K562 (cell line): Measurements from ENCODE around the gene SLC38A10. TPM values are rescaled to one million over a fixed set of nuclear protein-coding genes. Genes with fewer than 3 reads are reported as not detected.

Experiments used
- CREB3L1 ChIP-seq: fragments of 450-650 bp; IDR thresholded peaks from 2 replicates; pipeline ENCODE4 v1.6.1; 2014; ENCODE audit warnings: low read depth, mild to moderate bottlenecking, moderate library complexity, borderline replicate concordance
- CTBP1 ChIP-seq: fragments of 450-650 bp; IDR thresholded peaks from 2 replicates; pipeline ENCODE4 v1.6.1; 2016; ENCODE audit warnings: borderline replicate concordance
- CXXC5 ChIP-seq: fragments of 250-450 bp; sonication (Bioruptor Pico); IDR thresholded peaks from 2 replicates; pipeline ENCODE4 v1.8.0; 2022; ENCODE audit warnings: inconsistent platforms, mild to moderate bottlenecking, moderate library complexity
- ELF1 ChIP-seq: fragments of 200-800 bp; sonication (Bioruptor generic); IDR thresholded peaks from 2 replicates; pipeline ENCODE4 v1.6.1; 2016; ENCODE audit warnings: missing genetic modification characterization, missing compliant biosample characterization
- ELF2 ChIP-seq: fragments of 250-450 bp; sonication (Bioruptor Pico); IDR thresholded peaks from 2 replicates; pipeline ENCODE4 v1.5.0; 2021; ENCODE audit warnings: mild to moderate bottlenecking
- EP400 ChIP-seq: fragments of 450-650 bp; IDR thresholded peaks from 2 replicates; pipeline ENCODE4 v1.6.1; 2017; ENCODE audit warnings: antibody characterized with exemption, mild to moderate bottlenecking, moderate library complexity
- FOXK2 ChIP-seq, 2 experiments: fragments of 450-650 bp; IDR thresholded peaks in 1 of 2; conservative IDR thresholded peaks in 1 of 2; 2 replicates each; pipeline ENCODE4 v1.6.1; 2016; ENCODE audit warnings: low read depth in 2 of 2, mild to moderate bottlenecking in 1 of 2
- LCOR ChIP-seq: sonication (generic); formaldehyde crosslinking; IDR thresholded peaks from 2 replicates; pipeline ENCODE4 v1.8.0; 2022; ENCODE audit warnings: mild to moderate bottlenecking, missing genetic modification reagents
- MXI1 ChIP-seq: IDR thresholded peaks from 2 replicates; pipeline ENCODE4 v1.6.1; 2011; ENCODE audit warnings: low read depth, mild to moderate bottlenecking, improper control_type of control experiment, low read length
- NBN ChIP-seq: fragments of 450-650 bp; IDR thresholded peaks from 2 replicates; pipeline ENCODE4 v1.6.1; 2016; ENCODE audit warnings: low read depth, mild to moderate bottlenecking
- PURB ChIP-seq: sonication (generic); formaldehyde crosslinking; IDR thresholded peaks from 2 replicates; pipeline ENCODE4 v1.9.0; 2021; ENCODE audit warnings: low read depth, mild to moderate bottlenecking, missing genetic modification reagents
- SRF ChIP-seq, 2 experiments: fragments of 250-450, 450-650 bp in 1 of 2; sonication (Bioruptor Pico) in 1 of 2; sonication (generic) in 1 of 2; formaldehyde crosslinking; IDR thresholded peaks; 2 replicates each; pipeline versions ENCODE4 v1.5.0 to v1.5.1; 2020 to 2022; ENCODE audit warnings: mild to moderate bottlenecking in 1 of 2, missing genetic modification reagents in 1 of 2
- TAF1 ChIP-seq: IDR thresholded peaks from 2 replicates; pipeline ENCODE4 v1.6.1; 2011; ENCODE audit warnings: mild to moderate bottlenecking, low read length, moderate library complexity; ENCODE audit not compliant: insufficient read depth, control insufficient read depth, severe bottlenecking; ENCODE audit errors: extremely low read depth
- TBL1XR1 ChIP-seq, 2 experiments: IDR thresholded peaks; 2 replicates each; pipeline ENCODE4 v1.6.1; 2012; ENCODE audit warnings: improper control_type of control experiment in 2 of 2, low read length in 2 of 2, mild to moderate bottlenecking in 1 of 2
- ZNF316 ChIP-seq: fragments of 450-650 bp; IDR thresholded peaks from 2 replicates; pipeline ENCODE4 v1.6.1; 2016
- ZNF57 ChIP-seq: fragments of 450-650 bp; formaldehyde crosslinking; IDR thresholded peaks from 2 replicates; pipeline ENCODE4 v1.4.0; 2020; ENCODE audit warnings: mild to moderate bottlenecking, moderate library complexity
- polyA plus RNA-seq, 8 experiments: library from polyadenylated mRNA; depleted of rRNA in 4 of 8; stranded (reverse) in 5 of 8; unstranded in 3 of 8; fragments of >200 nt; fragmentation: Nextera tagmentation in 2 of 8; fragmentation: Illumina TruSeq in 1 of 8; extraction: Ambion mirVana in 2 of 8; extraction: Trizol in 1 of 8; gene quantifications; 2 replicates each; pipeline versions ENCODE4 v1.2.1 to v1.2.3, GENCODE V29; 2011 to 2014; ENCODE audit warnings: inconsistent platforms in 1 of 8, missing spikeins in 1 of 8
- total RNA-seq, 7 experiments: library from RNA; depleted of rRNA in 6 of 7; stranded (reverse); fragments of >200 nt in 6 of 7; fragmentation: Illumina TruSeq in 2 of 7; extraction: Trizol in 2 of 7; gene quantifications; 2 replicates each; pipeline versions ENCODE4 v1.2.1 to v1.2.3, GENCODE V29; 2011 to 2021; ENCODE audit warnings: low replicate concordance in 1 of 7
- TF ChIP-seq, protein P1 (sequence below): fragments of 450-650 bp; IDR thresholded peaks from 2 replicates; pipeline ENCODE4 v1.6.1; 2017; ENCODE audit warnings: antibody characterized with exemption, mild to moderate bottlenecking
- TF ChIP-seq, protein P2 (sequence below), 2 experiments: fragments of 200-800 bp in 1 of 2; sonication (Bioruptor generic) in 1 of 2; sonication (generic) in 1 of 2; formaldehyde crosslinking in 1 of 2; IDR thresholded peaks in 1 of 2; conservative IDR thresholded peaks in 1 of 2; 2 replicates each; pipeline versions ENCODE4 v1.5.0 to v1.6.1; 2016 to 2020; ENCODE audit warnings: missing compliant biosample characterization in 1 of 2, missing genetic modification characterization in 1 of 2, missing genetic modification reagents in 1 of 2
- TF ChIP-seq, protein P3 (sequence below): fragments of 250-450 bp; sonication (Bioruptor Pico); IDR thresholded peaks from 2 replicates; pipeline ENCODE4 v1.8.0; 2021; ENCODE audit warnings: moderate library complexity, mild to moderate bottlenecking, inconsistent platforms

The SLC38A10 gene
- total and polyA plus RNA-seq, 9 of the 15 experiments (the other 6 are each of a cell fraction or from before 2014, with no cell fraction given), result 0.45 to 54.2 (median 13.8) TPM

GRCh38 chr17:81285179-81285878 is 9.8 kb downstream of the SLC38A10 start (continued):
- TF ChIP-seq, protein P1, sequence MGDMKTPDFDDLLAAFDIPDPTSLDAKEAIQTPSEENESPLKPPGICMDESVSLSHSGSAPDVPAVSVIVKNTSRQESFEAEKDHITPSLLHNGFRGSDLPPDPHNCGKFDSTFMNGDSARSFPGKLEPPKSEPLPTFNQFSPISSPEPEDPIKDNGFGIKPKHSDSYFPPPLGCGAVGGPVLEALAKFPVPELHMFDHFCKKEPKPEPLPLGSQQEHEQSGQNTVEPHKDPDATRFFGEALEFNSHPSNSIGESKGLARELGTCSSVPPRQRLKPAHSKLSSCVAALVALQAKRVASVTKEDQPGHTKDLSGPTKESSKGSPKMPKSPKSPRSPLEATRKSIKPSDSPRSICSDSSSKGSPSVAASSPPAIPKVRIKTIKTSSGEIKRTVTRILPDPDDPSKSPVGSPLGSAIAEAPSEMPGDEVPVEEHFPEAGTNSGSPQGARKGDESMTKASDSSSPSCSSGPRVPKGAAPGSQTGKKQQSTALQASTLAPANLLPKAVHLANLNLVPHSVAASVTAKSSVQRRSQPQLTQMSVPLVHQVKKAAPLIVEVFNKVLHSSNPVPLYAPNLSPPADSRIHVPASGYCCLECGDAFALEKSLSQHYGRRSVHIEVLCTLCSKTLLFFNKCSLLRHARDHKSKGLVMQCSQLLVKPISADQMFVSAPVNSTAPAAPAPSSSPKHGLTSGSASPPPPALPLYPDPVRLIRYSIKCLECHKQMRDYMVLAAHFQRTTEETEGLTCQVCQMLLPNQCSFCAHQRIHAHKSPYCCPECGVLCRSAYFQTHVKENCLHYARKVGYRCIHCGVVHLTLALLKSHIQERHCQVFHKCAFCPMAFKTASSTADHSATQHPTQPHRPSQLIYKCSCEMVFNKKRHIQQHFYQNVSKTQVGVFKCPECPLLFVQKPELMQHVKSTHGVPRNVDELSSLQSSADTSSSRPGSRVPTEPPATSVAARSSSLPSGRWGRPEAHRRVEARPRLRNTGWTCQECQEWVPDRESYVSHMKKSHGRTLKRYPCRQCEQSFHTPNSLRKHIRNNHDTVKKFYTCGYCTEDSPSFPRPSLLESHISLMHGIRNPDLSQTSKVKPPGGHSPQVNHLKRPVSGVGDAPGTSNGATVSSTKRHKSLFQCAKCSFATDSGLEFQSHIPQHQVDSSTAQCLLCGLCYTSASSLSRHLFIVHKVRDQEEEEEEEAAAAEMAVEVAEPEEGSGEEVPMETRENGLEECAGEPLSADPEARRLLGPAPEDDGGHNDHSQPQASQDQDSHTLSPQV, result peak; percentile 92
- TF ChIP-seq SRF (CRISPR knock-in tag; IDR thresholded peaks at IDR 0.05) (0 out of 4 replicates have a peak, but pooled peaks of 1 of the 2 experiments have one; percentile 48), CTBP1 (peak; percentile 70; the same call in 1 of the 2 replicates), ZNF316 (peak; percentile 97), ZNF57 (CRISPR knock-in tag) (no peak), FOXK2 (conservative IDR thresholded peaks at IDR 0.05 in 1 of 2, IDR thresholded peaks at IDR 0.05 in 1 of 2; ENCODE audit: low read depth in 2 of 2) (no peak), CREB3L1 (peak; percentile 78; the same call in 1 of the 2 replicates), ELF2 (CRISPR knock-in tag) (peak; percentile 82), ELF1 (tag) (peak; percentile 88), CXXC5 (CRISPR knock-in tag) (peak; percentile 72), MXI1 (0 out of 2 replicates have a peak, but pooled peaks have one; percentile 13), EP400 (peak; percentile 97), TAF1 (peak; percentile 61), LCOR (0 out of 2 replicates have a peak, but pooled peaks have one; percentile 55), TBL1XR1 (IDR thresholded peaks at IDR 0.05; ENCODE audit: low read length in 2 of 2) (no peak), PURB (CRISPR knock-in tag) (no peak), NBN (0 out of 2 replicates have a peak, but pooled peaks have one; percentile 34)
- TF ChIP-seq, protein P2, sequence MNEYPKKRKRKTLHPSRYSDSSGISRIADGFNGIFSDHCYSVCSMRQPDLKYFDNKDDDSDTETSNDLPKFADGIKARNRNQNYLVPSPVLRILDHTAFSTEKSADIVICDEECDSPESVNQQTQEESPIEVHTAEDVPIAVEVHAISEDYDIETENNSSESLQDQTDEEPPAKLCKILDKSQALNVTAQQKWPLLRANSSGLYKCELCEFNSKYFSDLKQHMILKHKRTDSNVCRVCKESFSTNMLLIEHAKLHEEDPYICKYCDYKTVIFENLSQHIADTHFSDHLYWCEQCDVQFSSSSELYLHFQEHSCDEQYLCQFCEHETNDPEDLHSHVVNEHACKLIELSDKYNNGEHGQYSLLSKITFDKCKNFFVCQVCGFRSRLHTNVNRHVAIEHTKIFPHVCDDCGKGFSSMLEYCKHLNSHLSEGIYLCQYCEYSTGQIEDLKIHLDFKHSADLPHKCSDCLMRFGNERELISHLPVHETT (CRISPR knock-in tag; conservative IDR thresholded peaks at IDR 0.05 in 1 of 2, IDR thresholded peaks at IDR 0.05 in 1 of 2), result peak in 1 of 2 experiments; percentile 82; a peak in 1 of 4 replicates
- TF ChIP-seq, protein P3, sequence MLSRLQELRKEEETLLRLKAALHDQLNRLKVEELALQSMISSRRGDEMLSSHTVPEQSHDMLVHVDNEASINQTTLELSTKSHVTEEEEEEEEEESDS (CRISPR knock-in tag), result no peak
